H9 (cell line): ENCODE results near the gene MAST4. TPM values are rescaled to one million over a fixed set of nuclear protein-coding genes. Genes with fewer than 3 reads are reported as not detected.

ENCODE experiments used
- DNase-seq: peaks from one replicate; pipeline ENCODE4 v3.0.0-alpha.2; 2017
- H2AFZ ChIP-seq: one replicate; pipeline ENCODE4 v1.6.1; 2013; ENCODE audit warnings: mild to moderate bottlenecking, low read length, control low read depth, moderate library complexity
- H2AK5ac ChIP-seq: 2 replicates; pipeline ENCODE4 v1.6.1; 2013; ENCODE audit warnings: low read length, control low read depth, mixed read lengths; ENCODE audit not compliant: insufficient read length
- H2BK120ac ChIP-seq: one replicate; pipeline ENCODE4 v1.6.1; 2013; ENCODE audit warnings: low read depth, mild to moderate bottlenecking, low read length, control low read depth, inconsistent platforms; ENCODE audit not compliant: poor library complexity, severe bottlenecking
- H2BK12ac ChIP-seq: 2 replicates; pipeline ENCODE4 v1.6.1; 2013; ENCODE audit warnings: low read length, control low read depth, mixed read lengths, low read depth; ENCODE audit not compliant: insufficient read length
- H2BK15ac ChIP-seq: 2 replicates; pipeline ENCODE4 v1.6.1; 2013; ENCODE audit warnings: low read depth, low read length, control low read depth
- H2BK20ac ChIP-seq: one replicate; pipeline ENCODE4 v1.6.1; 2013; ENCODE audit warnings: low read depth, mild to moderate bottlenecking, low read length, control low read depth, inconsistent platforms; ENCODE audit not compliant: poor library complexity, severe bottlenecking
- H2BK5ac ChIP-seq: 2 replicates; pipeline ENCODE4 v1.6.1; 2013; ENCODE audit warnings: low read length, control low read depth, mixed read lengths; ENCODE audit not compliant: insufficient read length
- H3K14ac ChIP-seq: 2 replicates; pipeline ENCODE4 v1.6.1; 2013; ENCODE audit warnings: low read length, control low read depth; ENCODE audit not compliant: insufficient read depth
- H3K18ac ChIP-seq: 2 replicates; pipeline ENCODE4 v1.6.1; 2013; ENCODE audit warnings: low read depth, mild to moderate bottlenecking, mixed read lengths, low read length, control low read depth; ENCODE audit not compliant: insufficient read length
- H3K23ac ChIP-seq: 2 replicates; pipeline ENCODE4 v1.6.1; 2013; ENCODE audit warnings: low read length, control low read depth, mixed read lengths, low read depth; ENCODE audit not compliant: insufficient read length
- H3K23me2 ChIP-seq: 2 replicates; pipeline ENCODE4 v1.6.1; 2013; ENCODE audit warnings: low read depth, mild to moderate bottlenecking, mixed read lengths, low read length, control low read depth; ENCODE audit not compliant: insufficient read length, poor library complexity, severe bottlenecking
- H3K27ac ChIP-seq: 2 replicates; pipeline ENCODE4 v1.5.1; 2013; ENCODE audit warnings: low read length, control low read depth, mixed read lengths, low read depth; ENCODE audit not compliant: insufficient read length
- H3K27me3 ChIP-seq: 2 replicates; pipeline ENCODE4 v1.6.1; 2013; ENCODE audit warnings: low read length, control low read depth, inconsistent platforms; ENCODE audit not compliant: insufficient read depth
- H3K4ac ChIP-seq: 2 replicates; pipeline ENCODE4 v1.6.1; 2013; ENCODE audit warnings: low read depth, mild to moderate bottlenecking, control low read depth, inconsistent platforms, low read length, moderate library complexity
- H3K4me1 ChIP-seq: 2 replicates; pipeline ENCODE4 v1.6.1; 2013; ENCODE audit warnings: low read length, control low read depth, inconsistent platforms; ENCODE audit not compliant: insufficient read depth
- H3K4me2 ChIP-seq: 2 replicates; pipeline ENCODE4 v1.6.1; 2013; ENCODE audit warnings: low read length, control low read depth, mixed read lengths; ENCODE audit not compliant: insufficient read length, insufficient read depth
- H3K56ac ChIP-seq: 2 replicates; pipeline ENCODE4 v1.6.1; 2013; ENCODE audit warnings: low read depth, mild to moderate bottlenecking, mixed read lengths, low read length, control low read depth; ENCODE audit not compliant: insufficient read length
- H3K79me1 ChIP-seq: 2 replicates; pipeline ENCODE4 v1.6.1; 2013; ENCODE audit warnings: low read depth, mild to moderate bottlenecking, moderate library complexity, low read length, control low read depth, inconsistent platforms; ENCODE audit not compliant: insufficient read depth, poor library complexity, severe bottlenecking
- H3K79me2 ChIP-seq: 2 replicates; pipeline ENCODE4 v1.6.1; 2013; ENCODE audit warnings: low read length, control low read depth, inconsistent platforms; ENCODE audit not compliant: insufficient read depth
- H3K9ac ChIP-seq: 2 replicates; pipeline ENCODE4 v1.6.1; 2013; ENCODE audit warnings: low read length, control low read depth, mixed read lengths; ENCODE audit not compliant: insufficient read length; ENCODE audit errors: extremely low read depth
- H3K9me3 ChIP-seq: one replicate; pipeline ENCODE4 v1.6.1; 2013; ENCODE audit warnings: low read depth, low read length, inconsistent platforms; ENCODE audit not compliant: control insufficient read depth
- H3T11ph ChIP-seq: one replicate; pipeline ENCODE4 v1.6.1; 2013; ENCODE audit warnings: mild to moderate bottlenecking, low read length, control low read depth, inconsistent platforms
- H4K20me1 ChIP-seq: one replicate; pipeline ENCODE4 v1.6.1; 2013; ENCODE audit not compliant: control insufficient read depth, insufficient read length, insufficient read depth
- H4K5ac ChIP-seq: 2 replicates; pipeline ENCODE4 v1.6.1; 2013; ENCODE audit warnings: low read depth, mild to moderate bottlenecking, mixed read lengths, low read length, control low read depth; ENCODE audit not compliant: insufficient read length
- H4K8ac ChIP-seq: replicated peaks from 2 replicates; pipeline ENCODE4 v1.6.1; 2013; ENCODE audit warnings: low read length, control low read depth, mixed read lengths, low read depth; ENCODE audit not compliant: insufficient read length
- H4K91ac ChIP-seq: 2 replicates; pipeline ENCODE4 v1.6.1; 2013; ENCODE audit warnings: low read depth, mild to moderate bottlenecking, moderate library complexity, mixed read lengths, low read length, control low read depth; ENCODE audit not compliant: insufficient read length
- H3K27ac Mint-ChIP-seq, 3 experiments: 2 replicates in 2 of 3; 3 replicates in 1 of 3; pipeline ENCODE4 v1.8.0; 2020 to 2021; ENCODE audit warnings: mixed read lengths in 3 of 3, mild to moderate bottlenecking in 1 of 3, moderate library complexity in 1 of 3
- H3K27me3 Mint-ChIP-seq: 2 replicates; pipeline ENCODE4 v1.8.0; 2021; ENCODE audit warnings: low read depth, mild to moderate bottlenecking, moderate library complexity, mixed read lengths
- H3K36me3 Mint-ChIP-seq, 3 experiments: 2 replicates in 2 of 3; 3 replicates in 1 of 3; pipeline ENCODE4 v1.8.0; 2020 to 2021; ENCODE audit warnings: low read depth in 3 of 3, mixed read lengths in 3 of 3; ENCODE audit not compliant: insufficient read depth in 1 of 3
- H3K4me1 Mint-ChIP-seq, 2 experiments: 2 replicates each; pipeline ENCODE4 v1.8.0; 2020; ENCODE audit warnings: mixed read lengths in 2 of 2
- H3K4me3 Mint-ChIP-seq, 2 experiments: 2 replicates in 1 of 2; 3 replicates in 1 of 2; pipeline ENCODE4 v1.8.0; 2020 to 2021; ENCODE audit warnings: mild to moderate bottlenecking in 2 of 2, mixed read lengths in 2 of 2, moderate library complexity in 1 of 2
- H3K9me3 Mint-ChIP-seq, 2 experiments: 2 replicates in 1 of 2; 3 replicates in 1 of 2; pipeline ENCODE4 v1.8.0; 2020; ENCODE audit warnings: mild to moderate bottlenecking in 2 of 2, mixed read lengths in 2 of 2, moderate library complexity in 1 of 2
- CTCF ChIP-seq: fragments of 200-600 bp; sonication (generic); conservative IDR thresholded peaks from 3 replicates; pipeline ENCODE4 v1.8.0; 2021; ENCODE audit warnings: antibody characterized with exemption, mild to moderate bottlenecking
- WGBS: extraction: QIAGEN DNeasy Blood & Tissue Kit; methylation state at CpG from one replicate; pipeline ENCODE4 v1.1.7; 2013; ENCODE audit warnings: missing lambda C conversion rate, low lambda C conversion rate, mixed read lengths; ENCODE audit not compliant: insufficient read length; ENCODE audit errors: extremely low coverage; 5-methylcytosine and 5-hydroxymethylcytosine counted together
- total RNA-seq: library from RNA; stranded (reverse); gene quantifications from 2 replicates; pipeline ENCODE4 v1.2.1, GENCODE V29; 2021

The MAST4 gene
- total RNA-seq, 1 experiment from 2014 or later = 3.7 TPM

GRCh38 chr5:67209141-67209771 is 613.1 kb downstream of the MAST4 start:
- no peak overlapping the region for H3K56ac ChIP-seq
- no peak overlapping the region for H3K23ac ChIP-seq
- H3K9me3 Mint-ChIP-seq = no peaks in the 10 kb centered on the region
- no peak overlapping the region for H3T11ph ChIP-seq
- no CpG with 5 or more reads among the region's 11 CpGs for WGBS
- peak; percentile 82 for TF ChIP-seq CTCF
- no peak overlapping the region for H2AK5ac ChIP-seq
- H3K18ac ChIP-seq = no peak overlapping the region
- no peak overlapping the region for H3K9ac ChIP-seq
- no peak overlapping the region for H3K27ac ChIP-seq
- H3K4me1 ChIP-seq = no peaks in the 10 kb centered on the region
- H4K8ac ChIP-seq = no peak overlapping the region
- no peaks in the 10 kb centered on the region for H4K20me1 ChIP-seq
- H3K4ac ChIP-seq = no peak overlapping the region
- no peak overlapping the region for H2AFZ ChIP-seq
- no peak overlapping the region for H4K5ac ChIP-seq
- no peak overlapping the region for H3K27ac Mint-ChIP-seq
- no peak overlapping the region for H3K14ac ChIP-seq
- no peaks in the 10 kb centered on the region for H3K4me1 Mint-ChIP-seq
- no peaks in the 10 kb centered on the region for H3K79me1 ChIP-seq
- H3K23me2 ChIP-seq = peaks cover 2% of the 10 kb centered on the region
- H3K79me2 ChIP-seq = no peaks in the 10 kb centered on the region
- no peak overlapping the region for H2BK15ac ChIP-seq
- peak; percentile 81 for DNase-seq
- H3K4me2 ChIP-seq = no peak overlapping the region
- H2BK120ac ChIP-seq = no peak overlapping the region
- no peaks in the 10 kb centered on the region for H3K9me3 ChIP-seq
- H3K27me3 Mint-ChIP-seq = peaks cover 2% of the 10 kb centered on the region
- H2BK12ac ChIP-seq = no peak overlapping the region
- H3K36me3 Mint-ChIP-seq = no peaks in the 10 kb centered on the region
- H2BK5ac ChIP-seq = no peak overlapping the region
- no peak overlapping the region for H3K4me3 Mint-ChIP-seq
- H4K91ac ChIP-seq = no peak overlapping the region
- no peak overlapping the region for H2BK20ac ChIP-seq
- H3K27me3 ChIP-seq = no peaks in the 10 kb centered on the region
